ENCODE data around the gene PSME3. TPM values are rescaled to one million over a fixed set of nuclear protein-coding genes. Genes with fewer than 3 reads are reported as not detected.

The PSME3 gene
- total RNA-seq, 1 donor from 2014 or later, result 128 TPM

DNA sequence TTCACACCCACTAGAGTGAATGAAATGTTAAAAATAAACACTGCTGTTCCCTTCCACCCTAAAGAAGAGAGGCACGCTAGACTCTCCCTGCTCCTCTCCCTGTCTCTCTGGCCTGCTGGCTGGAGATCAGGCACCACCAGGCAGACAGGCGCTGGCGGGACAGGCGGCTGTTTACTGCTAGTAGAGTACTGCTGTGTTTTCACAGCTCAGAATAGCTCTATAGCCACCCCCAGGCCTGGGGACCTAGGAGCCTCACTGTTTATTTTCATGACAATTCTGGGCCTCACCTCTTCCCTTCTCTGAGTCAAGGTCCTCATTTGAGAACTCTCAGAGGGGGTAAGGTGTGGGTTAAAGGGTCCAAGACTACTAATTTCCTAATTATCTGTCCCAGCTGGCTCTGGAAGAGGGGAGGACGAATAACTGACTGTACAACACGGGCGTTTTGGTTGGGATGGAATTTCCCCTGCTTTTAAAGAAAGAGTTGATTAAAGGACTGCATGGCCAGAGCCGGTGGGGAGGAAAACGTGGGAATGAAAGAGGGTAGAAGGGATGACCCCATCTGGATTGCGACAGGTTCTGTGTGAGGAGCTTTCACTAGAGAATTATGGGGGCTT is 58.4 kb downstream of the PSME3 start:
- TF ChIP-seq, protein P1, sequence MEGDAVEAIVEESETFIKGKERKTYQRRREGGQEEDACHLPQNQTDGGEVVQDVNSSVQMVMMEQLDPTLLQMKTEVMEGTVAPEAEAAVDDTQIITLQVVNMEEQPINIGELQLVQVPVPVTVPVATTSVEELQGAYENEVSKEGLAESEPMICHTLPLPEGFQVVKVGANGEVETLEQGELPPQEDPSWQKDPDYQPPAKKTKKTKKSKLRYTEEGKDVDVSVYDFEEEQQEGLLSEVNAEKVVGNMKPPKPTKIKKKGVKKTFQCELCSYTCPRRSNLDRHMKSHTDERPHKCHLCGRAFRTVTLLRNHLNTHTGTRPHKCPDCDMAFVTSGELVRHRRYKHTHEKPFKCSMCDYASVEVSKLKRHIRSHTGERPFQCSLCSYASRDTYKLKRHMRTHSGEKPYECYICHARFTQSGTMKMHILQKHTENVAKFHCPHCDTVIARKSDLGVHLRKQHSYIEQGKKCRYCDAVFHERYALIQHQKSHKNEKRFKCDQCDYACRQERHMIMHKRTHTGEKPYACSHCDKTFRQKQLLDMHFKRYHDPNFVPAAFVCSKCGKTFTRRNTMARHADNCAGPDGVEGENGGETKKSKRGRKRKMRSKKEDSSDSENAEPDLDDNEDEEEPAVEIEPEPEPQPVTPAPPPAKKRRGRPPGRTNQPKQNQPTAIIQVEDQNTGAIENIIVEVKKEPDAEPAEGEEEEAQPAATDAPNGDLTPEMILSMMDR (IDR thresholded peaks at IDR 0.05; ENCODE audit: unreplicated experiment), result no peak
- H3K9me3 Mint-ChIP-seq (ENCODE audit: unreplicated experiment), result no peaks in the 10 kb centered on the region
- H3K27ac Mint-ChIP-seq (ENCODE audit: unreplicated experiment), result peak overlapping the region; percentile 75
- H3K4me3 Mint-ChIP-seq (ENCODE audit: unreplicated experiment), result no peak overlapping the region
- no peaks in the 10 kb centered on the region for H3K36me3 Mint-ChIP-seq (ENCODE audit: low read depth, unreplicated experiment)
- no peak for DNase-seq (ENCODE audit: low spot score)
- H3K4me1 Mint-ChIP-seq (ENCODE audit: unreplicated experiment), result peaks cover 42% of the 10 kb centered on the region
- H3K27me3 Mint-ChIP-seq (ENCODE audit: unreplicated experiment), result peaks cover 4% of the 10 kb centered on the region

DNA sequence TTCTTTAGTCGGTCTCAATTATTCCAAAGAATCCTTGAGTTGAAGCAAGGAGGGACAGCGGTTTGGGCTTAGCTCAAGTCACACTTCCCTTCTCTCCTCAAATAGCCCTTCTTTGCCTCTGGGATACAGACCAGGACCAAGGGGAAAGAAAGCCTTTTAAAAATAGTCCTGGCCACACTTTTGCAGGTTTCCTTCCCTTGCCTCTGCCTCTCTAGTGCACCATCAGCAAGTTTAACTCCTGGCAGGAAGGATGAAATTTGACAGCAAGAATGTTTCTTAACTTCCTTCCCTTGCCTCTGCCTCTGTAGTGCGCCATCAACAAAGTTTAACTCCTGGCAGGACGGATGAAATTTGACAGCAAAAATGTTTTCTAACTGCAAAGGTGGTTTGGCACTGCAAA is 60.2 kb downstream of the PSME3 start:
- peak overlapping the region; percentile 14 for H3K4me3 Mint-ChIP-seq (ENCODE audit: unreplicated experiment)
- no peak for DNase-seq (ENCODE audit: low spot score)
- H3K4me1 Mint-ChIP-seq (ENCODE audit: unreplicated experiment), result peaks cover 39% of the 10 kb centered on the region
- TF ChIP-seq, protein P1 (IDR thresholded peaks at IDR 0.05; ENCODE audit: unreplicated experiment), result no peak
- H3K9me3 Mint-ChIP-seq (ENCODE audit: unreplicated experiment), result no peaks in the 10 kb centered on the region
- H3K27me3 Mint-ChIP-seq (ENCODE audit: unreplicated experiment), result peaks cover 6% of the 10 kb centered on the region
- peak overlapping the region; percentile 75 for H3K27ac Mint-ChIP-seq (ENCODE audit: unreplicated experiment)
- no peaks in the 10 kb centered on the region for H3K36me3 Mint-ChIP-seq (ENCODE audit: low read depth, unreplicated experiment)

Small RNA genes within 50 kb of the gene (microRNA-seq; reads per million reads assigned to microRNA genes)
- gene MIR6781 (ENCODE audit: unreplicated experiment), result 1.5 reads per million, percentile 22 among the genes with 10 or more reads in this experiment

Other genes starting within 250 kb of the PSME3 start
- gene RETREG3, start 224.0 kb upstream of the PSME3 start, total RNA-seq (ENCODE audit: unreplicated experiment), result 92.1 TPM
- gene TUBG1, start 223.7 kb upstream of the PSME3 start, total RNA-seq (ENCODE audit: unreplicated experiment), result 54.5 TPM
- 19.7 TPM for gene TUBG2, start 174.1 kb upstream of the PSME3 start, total RNA-seq (ENCODE audit: unreplicated experiment)
- 25.2 TPM for gene PLEKHH3, start 156.4 kb upstream of the PSME3 start, total RNA-seq (ENCODE audit: unreplicated experiment)
- 1.2 TPM for gene CCR10, start 151.6 kb upstream of the PSME3 start, total RNA-seq (ENCODE audit: unreplicated experiment)
- gene CNTNAP1, start 150.9 kb upstream of the PSME3 start, total RNA-seq (ENCODE audit: unreplicated experiment), result 8.9 TPM
- 31.7 TPM for gene EZH1, start 88.4 kb upstream of the PSME3 start, total RNA-seq (ENCODE audit: unreplicated experiment)
- 630 TPM for gene RAMP2, start 72.2 kb upstream of the PSME3 start, total RNA-seq (ENCODE audit: unreplicated experiment)
- gene VPS25, start 59.9 kb upstream of the PSME3 start, total RNA-seq (ENCODE audit: unreplicated experiment), result 39.4 TPM
- gene WNK4, start 52.8 kb upstream of the PSME3 start, total RNA-seq (ENCODE audit: unreplicated experiment), result 8.9 TPM
- 60.3 TPM for gene COA3, start 34.7 kb upstream of the PSME3 start, total RNA-seq (ENCODE audit: unreplicated experiment)
- 0.59 TPM for gene CNTD1, start 34.5 kb upstream of the PSME3 start, total RNA-seq (ENCODE audit: unreplicated experiment)
- gene BECN1, start 9.1 kb upstream of the PSME3 start, total RNA-seq (ENCODE audit: unreplicated experiment), result 66.4 TPM
- 6.2 TPM for gene AOC2, start 11.2 kb downstream of the PSME3 start, total RNA-seq (ENCODE audit: unreplicated experiment)
- 36.5 TPM for gene AOC3, start 17.8 kb downstream of the PSME3 start, total RNA-seq (ENCODE audit: unreplicated experiment)
- not detected for gene G6PC1, start 67.4 kb downstream of the PSME3 start, total RNA-seq (ENCODE audit: unreplicated experiment)
- 39.6 TPM for gene AARSD1, start 131.1 kb downstream of the PSME3 start, total RNA-seq (ENCODE audit: unreplicated experiment)
- gene PTGES3L, start 146.7 kb downstream of the PSME3 start, total RNA-seq (ENCODE audit: unreplicated experiment), result 1.5 TPM
- 12.2 TPM for gene RUNDC1, start 147.2 kb downstream of the PSME3 start, total RNA-seq (ENCODE audit: unreplicated experiment)
- 1,237 TPM for gene RPL27, start 165.0 kb downstream of the PSME3 start, total RNA-seq (ENCODE audit: unreplicated experiment)
- 4.2 TPM for gene IFI35, start 173.4 kb downstream of the PSME3 start, total RNA-seq (ENCODE audit: unreplicated experiment)
- 460 TPM for gene VAT1, start 189.0 kb downstream of the PSME3 start, total RNA-seq (ENCODE audit: unreplicated experiment)
- 5.9 TPM for gene RND2, start 191.8 kb downstream of the PSME3 start, total RNA-seq (ENCODE audit: unreplicated experiment)